Choroid plexus epithelial cell (primary cell): ENCODE results near the gene HHIPL1.

Experiments used
- DNase-seq: peaks from one replicate; pipeline ENCODE4 v3.0.0-alpha.2; 2010; ENCODE audit warnings: low read depth
- H3K4me3 ChIP-seq: 2 replicates; pipeline ENCODE4 v1.5.1; 2011; ENCODE audit warnings: low read depth, mild to moderate bottlenecking, control low read depth, low read length, moderate library complexity
- TF ChIP-seq, protein P1 (sequence below): conservative IDR thresholded peaks from 2 replicates; pipeline ENCODE4 v1.5.1; 2011; ENCODE audit warnings: low read depth, mild to moderate bottlenecking, control low read depth, inconsistent platforms, low read length, moderate library complexity

HHIPL1 gene

GRCh38 chr14:99706107-99706900 is 61.4 kb downstream of the HHIPL1 start:
- TF ChIP-seq, protein P1, sequence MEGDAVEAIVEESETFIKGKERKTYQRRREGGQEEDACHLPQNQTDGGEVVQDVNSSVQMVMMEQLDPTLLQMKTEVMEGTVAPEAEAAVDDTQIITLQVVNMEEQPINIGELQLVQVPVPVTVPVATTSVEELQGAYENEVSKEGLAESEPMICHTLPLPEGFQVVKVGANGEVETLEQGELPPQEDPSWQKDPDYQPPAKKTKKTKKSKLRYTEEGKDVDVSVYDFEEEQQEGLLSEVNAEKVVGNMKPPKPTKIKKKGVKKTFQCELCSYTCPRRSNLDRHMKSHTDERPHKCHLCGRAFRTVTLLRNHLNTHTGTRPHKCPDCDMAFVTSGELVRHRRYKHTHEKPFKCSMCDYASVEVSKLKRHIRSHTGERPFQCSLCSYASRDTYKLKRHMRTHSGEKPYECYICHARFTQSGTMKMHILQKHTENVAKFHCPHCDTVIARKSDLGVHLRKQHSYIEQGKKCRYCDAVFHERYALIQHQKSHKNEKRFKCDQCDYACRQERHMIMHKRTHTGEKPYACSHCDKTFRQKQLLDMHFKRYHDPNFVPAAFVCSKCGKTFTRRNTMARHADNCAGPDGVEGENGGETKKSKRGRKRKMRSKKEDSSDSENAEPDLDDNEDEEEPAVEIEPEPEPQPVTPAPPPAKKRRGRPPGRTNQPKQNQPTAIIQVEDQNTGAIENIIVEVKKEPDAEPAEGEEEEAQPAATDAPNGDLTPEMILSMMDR = no peak
- H3K4me3 ChIP-seq = no peak overlapping the region
- no peak for DNase-seq

DNA sequence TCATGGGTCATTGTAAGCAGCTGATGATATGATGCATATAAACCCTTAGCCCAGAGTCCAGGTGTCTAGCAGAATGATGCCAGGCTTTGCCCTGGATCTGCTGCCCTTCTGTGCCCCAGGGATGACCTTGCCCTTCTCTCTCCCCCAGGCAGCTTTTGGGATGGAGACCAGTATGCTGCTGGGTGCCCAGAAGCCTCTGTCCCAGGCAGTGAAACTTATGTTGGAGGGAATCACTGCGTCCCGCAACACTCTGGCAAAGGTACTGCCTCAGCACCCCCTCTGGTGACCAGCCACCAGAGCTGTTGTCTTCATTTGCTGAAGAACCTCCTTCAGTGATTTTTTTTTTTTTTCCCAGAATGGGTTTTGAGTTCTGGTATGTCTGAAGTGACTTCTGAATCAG is 62.5 kb downstream of the HHIPL1 start:
- no peak for DNase-seq
- H3K4me3 ChIP-seq = no peak overlapping the region
- TF ChIP-seq, protein P1 = no peak

- TF ChIP-seq, protein P1 = no peak
- no peak overlapping the region for H3K4me3 ChIP-seq
- DNase-seq = no peak
Measured at GRCh38 chr14:99707921-99708320, 63.0 kb downstream of the HHIPL1 start.

DNA sequence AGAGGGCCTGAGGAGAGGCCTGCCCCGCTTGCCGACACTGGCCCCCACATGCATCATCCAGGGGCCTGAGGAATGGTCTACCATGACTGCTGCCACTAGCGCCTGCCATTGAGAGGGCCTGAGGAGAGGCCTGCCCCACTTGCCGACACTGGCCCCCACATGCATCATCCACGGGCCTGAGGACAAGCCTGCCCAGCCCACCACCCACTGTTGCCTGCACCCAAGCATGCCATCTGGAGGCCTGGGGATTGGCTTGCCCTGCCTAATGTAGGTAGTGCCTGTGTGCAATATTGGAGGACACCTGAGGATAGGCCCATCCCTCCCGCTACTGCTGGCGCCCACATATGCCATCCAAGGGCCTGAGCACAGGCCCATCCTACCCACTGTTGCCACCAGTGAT is 63.5 kb downstream of the HHIPL1 start:
- H3K4me3 ChIP-seq = no peak overlapping the region
- TF ChIP-seq, protein P1 = no peak
- DNase-seq = no peak

GRCh38 chr14:99713972-99714371 is 69.0 kb downstream of the HHIPL1 start:
- DNase-seq = no peak
- no peak overlapping the region for H3K4me3 ChIP-seq
- TF ChIP-seq, protein P1 = no peak

- H3K4me3 ChIP-seq = no peak overlapping the region
- DNase-seq = no peak
- TF ChIP-seq, protein P1 = no peak
Measured at GRCh38 chr14:99715266-99716000, 70.5 kb downstream of the HHIPL1 start.
